Uterus (tissue), 4 donors: ENCODE measurements around the gene PERM1. TPM values are rescaled to one million over a fixed set of nuclear protein-coding genes. Genes with fewer than 3 reads are reported as not detected.
A peak's percentile ranks its signal among the peaks of the same experiment; 100 is the strongest.

Experiments
- DNase-seq, 2 donors: peaks; one replicate each; pipeline ENCODE4 v3.0.0-alpha.2; 2019 to 2020
- H3K27ac ChIP-seq, 2 donors: fragments of 200-600 bp; sonication (generic); 1 replicate in 1 of 2; 2 replicates in 1 of 2; pipeline ENCODE4 v1.5.1; 2016 to 2018
- H3K27me3 ChIP-seq, 2 donors: fragments of 200-600 bp; sonication (generic); one replicate each; pipeline ENCODE4 v1.5.1; 2018 to 2019; ENCODE audit warnings: control low read depth in 1 of 2
- H3K36me3 ChIP-seq, 2 donors: fragments of 200-600 bp; sonication (generic); one replicate each; pipeline ENCODE4 v1.5.1; 2019; ENCODE audit warnings: control low read depth in 1 of 2
- H3K4me1 ChIP-seq, 2 donors: fragments of 200-600 bp; sonication (generic); one replicate each; pipeline ENCODE4 v1.5.1; 2018 to 2019; ENCODE audit warnings: control low read depth in 1 of 2
- H3K4me3 ChIP-seq, 2 donors: fragments of 200-600 bp; sonication (generic); 1 replicate in 1 of 2; 2 replicates in 1 of 2; pipeline ENCODE4 v1.5.1; 2018 to 2019; ENCODE audit warnings: mild to moderate bottlenecking in 1 of 2
- H3K9me3 ChIP-seq, 2 donors: fragments of 200-600 bp; sonication (generic); one replicate each; pipeline ENCODE4 v1.5.1; 2019; ENCODE audit warnings: control low read depth in 1 of 2
- CTCF ChIP-seq, 4 experiments: fragments of 200-600 bp in 2 of 4; fragments of 450-650 bp in 2 of 4; sonication (generic) in 2 of 4; IDR thresholded peaks; one replicate each; pipeline ENCODE4 v1.5.1; 2016 to 2019; ENCODE audit warnings: antibody characterized with exemption in 4 of 4, mild to moderate bottlenecking in 2 of 4, moderate library complexity in 1 of 4
- POLR2A ChIP-seq, 2 donors: fragments of 450-650 bp; IDR thresholded peaks; one replicate each; pipeline ENCODE4 v1.6.1; 2016; ENCODE audit warnings: antibody characterized with exemption in 2 of 2, mild to moderate bottlenecking in 1 of 2, moderate library complexity in 1 of 2
- intact Hi-C: fragments of 100-400 bp; cut with DNase I; formaldehyde crosslinking; loops from one replicate; pipeline ENCODE4 v1.15.1; 2023; ENCODE audit warnings: low total_unique reads
- total RNA-seq, 4 donors: library from RNA; depleted of rRNA in 3 of 4; stranded (reverse); fragments of >200 nt in 3 of 4; gene quantifications; one replicate each; pipeline versions ENCODE4 v1.1.0 to v1.2.4, GENCODE V29; 2014 to 2023
- donor health status: DM: yes; HTN: yes; CAD: no.

The PERM1 gene
- total RNA-seq, 4 donors from 2014 or later, result 2.3 TPM; not detected in 3

GRCh38 chr1:985126-985525 is 3.2 kb upstream of the PERM1 start:
- no peaks in the 10 kb centered on the region for H3K27me3 ChIP-seq
- intact Hi-C loops, result loop anchor here (10.0 kb wide), 1 partner anchor 80 kb away; no protein-coding TSS in a partner anchor

GRCh38 chr1:984476-984814 is 2.6 kb upstream of the PERM1 start:
- no peak overlapping the region for H3K4me3 ChIP-seq
- H3K9me3 ChIP-seq, result no peaks in the 10 kb centered on the region
- no peaks in the 10 kb centered on the region for H3K27me3 ChIP-seq
- DNase-seq, result no peak
- H3K36me3 ChIP-seq, result no peaks in the 10 kb centered on the region
- H3K27ac ChIP-seq, result no peak overlapping the region
- TF ChIP-seq CTCF (IDR thresholded peaks at IDR 0.05) (no peak), POLR2A (IDR thresholded peaks at IDR 0.05) (no peak)
- no peaks in the 10 kb centered on the region for H3K4me1 ChIP-seq
- intact Hi-C loops, result loop anchor here (10.0 kb wide), 1 partner anchor 80 kb away; no protein-coding TSS in a partner anchor

More at GRCh38 chr1:985126-985525, 3.2 kb upstream of the PERM1 start:
- no peak for TF ChIP-seq CTCF (IDR thresholded peaks at IDR 0.05)
- TF ChIP-seq POLR2A (IDR thresholded peaks at IDR 0.05), result no peak
- DNase-seq, result peak in 1 of 2 donors; percentile 13
- H3K9me3 ChIP-seq, result no peaks in the 10 kb centered on the region
- no peak overlapping the region for H3K27ac ChIP-seq
- no peak overlapping the region for H3K4me3 ChIP-seq
- H3K36me3 ChIP-seq, result no peaks in the 10 kb centered on the region
- H3K4me1 ChIP-seq, result no peaks in the 10 kb centered on the region

GRCh38 chr1:983798-984475 is 2.0 kb upstream of the PERM1 start:
- Histone ChIP-seq H3K4me3 (no peak overlapping the region), H3K27ac (no peak overlapping the region), H3K4me1 (no peaks in the 10 kb centered on the region), H3K9me3 (no peaks in the 10 kb centered on the region), H3K36me3 (no peaks in the 10 kb centered on the region), H3K27me3 (no peaks in the 10 kb centered on the region)
- intact Hi-C loops, result loop anchor here (10.0 kb wide), 1 partner anchor 81 kb away; no protein-coding TSS in a partner anchor
- DNase-seq, result peak; percentile 31 to 58
- peak; percentile 65 to 97 (median 82) for TF ChIP-seq CTCF (IDR thresholded peaks at IDR 0.05)
- no peak for TF ChIP-seq POLR2A (IDR thresholded peaks at IDR 0.05)

- Histone ChIP-seq H3K9me3 (no peaks in the 10 kb centered on the region), H3K27me3 (no peaks in the 10 kb centered on the region), H3K36me3 (no peaks in the 10 kb centered on the region), H3K4me3 (no peak overlapping the region), H3K27ac (no peak overlapping the region), H3K4me1 (no peaks in the 10 kb centered on the region)
- DNase-seq, result no peak
- TF ChIP-seq POLR2A (IDR thresholded peaks at IDR 0.05) (no peak), CTCF (IDR thresholded peaks at IDR 0.05) (no peak)
- intact Hi-C loops, result loop anchor here (10.0 kb wide), 1 partner anchor 82 kb away; no protein-coding TSS in a partner anchor
These were observed 1.0 kb upstream of the PERM1 start for GRCh38 chr1:982765-983436.

- intact Hi-C loops, result loop anchor here (10.0 kb wide), 1 partner anchor 83 kb away; no protein-coding TSS in a partner anchor
- no peaks in the 10 kb centered on the region for H3K4me1 ChIP-seq
- no peaks in the 10 kb centered on the region for H3K27me3 ChIP-seq
- H3K27ac ChIP-seq, result no peak overlapping the region
- no peak for TF ChIP-seq CTCF (IDR thresholded peaks at IDR 0.05)
- no peak for TF ChIP-seq POLR2A (IDR thresholded peaks at IDR 0.05)
- no peaks in the 10 kb centered on the region for H3K36me3 ChIP-seq
- DNase-seq, result no peak
- no peak overlapping the region for H3K4me3 ChIP-seq
- no peaks in the 10 kb centered on the region for H3K9me3 ChIP-seq
These were observed 370 bp downstream of the PERM1 start for GRCh38 chr1:981491-981954.
